Bronchial epithelial cell (primary cell): ENCODE measurements around the gene DTYMK. TPM values are rescaled to one million over a fixed set of nuclear protein-coding genes. Genes with fewer than 3 reads are reported as not detected.

Source experiments
- DNase-seq: peaks from one replicate; pipeline ENCODE4 v3.0.0-alpha.2; 2010; ENCODE audit warnings: low read depth
- FAIRE-seq: peaks from 2 replicates; lab custom pipeline; 2011; peaks lifted over from hg19 to GRCh38; lab: Jason Lieb, UNC
- H3K27me3 ChIP-seq: 2 replicates; pipeline ENCODE4 v1.5.1; 2011; ENCODE audit warnings: low read length; ENCODE audit not compliant: control insufficient read depth, insufficient read depth
- H3K36me3 ChIP-seq: 2 replicates; pipeline ENCODE4 v1.5.1; 2011; ENCODE audit warnings: low read length; ENCODE audit not compliant: control insufficient read depth, insufficient read depth
- H3K4me3 ChIP-seq: 2 replicates; pipeline ENCODE4 v1.5.1; 2011; ENCODE audit warnings: mild to moderate bottlenecking, low read depth, low read length, control low read depth
- total RNA-seq: library from RNA; depleted of rRNA; stranded (reverse); fragments of >200 nt; gene quantifications from 2 replicates; pipeline ENCODE4 v1.2.1, GENCODE V29; 2014
- TF ChIP-seq, protein P1 (sequence below): IDR thresholded peaks from 2 replicates; pipeline ENCODE4 v1.5.1; 2011; ENCODE audit warnings: mild to moderate bottlenecking, moderate library complexity, low read length, control low read depth, inconsistent platforms; ENCODE audit not compliant: insufficient read depth, severe bottlenecking

The DTYMK gene
- total RNA-seq, 1 donor from 2014 or later = 21.1 TPM

GRCh38 chr2:241654551-241654950, 32.1 kb downstream of the DTYMK start:
- Histone ChIP-seq H3K4me3 (no peak overlapping the region), H3K27me3 (no peaks in the 10 kb centered on the region), H3K36me3 (peaks cover 38% of the 10 kb centered on the region)
- TF ChIP-seq, protein P1, sequence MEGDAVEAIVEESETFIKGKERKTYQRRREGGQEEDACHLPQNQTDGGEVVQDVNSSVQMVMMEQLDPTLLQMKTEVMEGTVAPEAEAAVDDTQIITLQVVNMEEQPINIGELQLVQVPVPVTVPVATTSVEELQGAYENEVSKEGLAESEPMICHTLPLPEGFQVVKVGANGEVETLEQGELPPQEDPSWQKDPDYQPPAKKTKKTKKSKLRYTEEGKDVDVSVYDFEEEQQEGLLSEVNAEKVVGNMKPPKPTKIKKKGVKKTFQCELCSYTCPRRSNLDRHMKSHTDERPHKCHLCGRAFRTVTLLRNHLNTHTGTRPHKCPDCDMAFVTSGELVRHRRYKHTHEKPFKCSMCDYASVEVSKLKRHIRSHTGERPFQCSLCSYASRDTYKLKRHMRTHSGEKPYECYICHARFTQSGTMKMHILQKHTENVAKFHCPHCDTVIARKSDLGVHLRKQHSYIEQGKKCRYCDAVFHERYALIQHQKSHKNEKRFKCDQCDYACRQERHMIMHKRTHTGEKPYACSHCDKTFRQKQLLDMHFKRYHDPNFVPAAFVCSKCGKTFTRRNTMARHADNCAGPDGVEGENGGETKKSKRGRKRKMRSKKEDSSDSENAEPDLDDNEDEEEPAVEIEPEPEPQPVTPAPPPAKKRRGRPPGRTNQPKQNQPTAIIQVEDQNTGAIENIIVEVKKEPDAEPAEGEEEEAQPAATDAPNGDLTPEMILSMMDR = no peak
- FAIRE-seq = peak; percentile 13
- no peak for DNase-seq

DNA sequence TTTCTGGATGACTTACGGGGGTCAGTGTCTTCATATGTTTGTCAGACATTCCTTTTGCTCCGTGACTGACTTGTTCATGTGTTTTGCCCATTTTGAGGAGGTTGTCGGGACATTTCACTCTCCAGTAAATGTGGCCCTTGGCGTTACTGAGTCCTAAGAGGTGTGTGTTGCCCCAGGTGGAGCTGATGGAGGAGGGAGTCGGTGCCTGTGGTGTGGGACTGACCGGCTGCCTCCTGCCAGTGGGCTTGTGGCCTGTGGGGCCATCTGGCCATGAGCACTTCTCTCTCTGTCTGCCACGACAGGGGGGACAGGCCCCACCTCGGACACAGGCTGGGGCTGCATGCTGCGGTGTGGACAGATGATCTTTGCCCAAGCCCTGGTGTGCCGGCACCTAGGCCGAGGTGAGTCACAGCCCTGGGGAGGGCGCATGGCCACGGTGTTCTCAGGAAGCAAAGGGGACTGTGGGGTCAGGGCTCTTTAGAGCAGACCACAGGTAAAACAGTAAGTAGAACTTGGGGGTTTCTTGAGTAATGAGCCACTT, 33.3 kb downstream of the DTYMK start:
- H3K4me3 ChIP-seq = no peak overlapping the region
- H3K36me3 ChIP-seq = peaks cover 30% of the 10 kb centered on the region
- FAIRE-seq (no peak), DNase-seq (no peak)
- no peaks in the 10 kb centered on the region for H3K27me3 ChIP-seq
- TF ChIP-seq, protein P1 = no peak

DNA sequence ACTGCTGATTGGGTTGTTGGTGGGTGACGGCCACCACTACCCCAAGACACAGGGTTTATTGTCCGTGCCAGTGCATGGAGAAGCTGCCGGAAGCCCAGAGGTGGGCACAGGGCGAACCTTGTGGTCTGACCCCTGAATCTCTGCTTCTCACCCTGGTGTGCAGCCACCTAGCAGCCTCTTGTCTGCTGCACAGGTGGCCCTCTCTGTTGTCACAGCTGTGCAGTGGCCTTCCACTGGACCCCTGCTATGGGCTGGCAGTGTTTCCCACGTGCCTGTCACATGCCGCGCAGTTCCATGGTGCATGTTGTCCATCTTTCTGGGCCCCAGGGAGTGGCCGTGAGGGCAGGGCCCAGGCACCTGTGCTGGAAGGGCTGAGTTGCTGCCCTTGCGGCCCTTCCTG, 33.9 kb downstream of the DTYMK start:
- no peaks in the 10 kb centered on the region for H3K27me3 ChIP-seq
- FAIRE-seq (peak; percentile 50), DNase-seq (no peak)
- no peak overlapping the region for H3K4me3 ChIP-seq
- peaks cover 30% of the 10 kb centered on the region for H3K36me3 ChIP-seq
- TF ChIP-seq, protein P1 = no peak

- TF ChIP-seq, protein P1 = no peak
- Histone ChIP-seq H3K27me3 (no peaks in the 10 kb centered on the region), H3K36me3 (peaks cover 30% of the 10 kb centered on the region), H3K4me3 (no peak overlapping the region)
- FAIRE-seq (no peak), DNase-seq (no peak)
Measured at GRCh38 chr2:241652142-241652541, 34.5 kb downstream of the DTYMK start.

DNA sequence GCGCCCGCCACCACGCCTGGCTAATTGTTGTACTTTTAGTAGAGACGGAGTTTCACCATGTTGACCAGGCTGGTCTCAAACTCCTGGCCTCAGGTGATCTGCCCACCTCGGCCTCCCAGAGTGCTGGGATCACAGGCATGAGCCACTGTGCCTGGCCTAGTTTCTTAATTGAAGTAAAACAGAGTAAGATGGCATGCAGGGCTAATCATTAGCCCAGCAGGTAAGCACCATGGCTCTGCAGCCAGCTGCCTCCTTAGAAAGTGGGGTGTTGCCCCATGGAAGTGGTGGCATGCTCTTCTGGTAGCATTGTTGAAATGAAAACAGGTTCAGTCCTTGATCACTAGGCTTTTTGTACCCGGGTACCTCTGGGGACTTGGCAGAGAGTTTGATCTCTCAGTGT, 36.7 kb downstream of the DTYMK start:
- FAIRE-seq = no peak

DNA sequence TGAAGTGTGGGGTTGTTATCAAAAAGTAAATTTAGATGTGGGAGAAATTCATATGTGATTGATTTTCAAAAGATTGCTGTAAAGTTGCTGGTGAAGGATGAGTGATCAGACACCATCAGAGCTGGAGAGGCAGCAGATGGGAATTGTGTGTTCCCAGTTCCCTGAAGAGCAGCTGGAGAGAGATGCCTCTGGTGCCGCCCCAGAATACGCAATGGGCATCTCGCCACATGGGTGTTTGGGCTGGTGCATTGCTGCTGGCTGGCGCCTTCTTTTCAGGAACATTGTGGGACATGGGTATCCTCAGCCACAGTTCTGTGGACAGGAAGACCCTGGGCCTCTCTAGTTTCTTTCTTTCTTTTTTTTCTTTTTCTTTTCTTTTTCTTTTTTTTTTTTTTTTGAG, 37.2 kb downstream of the DTYMK start:
- no peak for DNase-seq
- Histone ChIP-seq H3K4me3 (no peak overlapping the region), H3K27me3 (no peaks in the 10 kb centered on the region), H3K36me3 (peaks cover 17% of the 10 kb centered on the region)
- no peak for FAIRE-seq
- TF ChIP-seq, protein P1 = no peak

More for the DNA sequence above, 36.7 kb downstream of the DTYMK start:
- Histone ChIP-seq H3K4me3 (no peak overlapping the region), H3K27me3 (no peaks in the 10 kb centered on the region), H3K36me3 (peaks cover 21% of the 10 kb centered on the region)
- no peak for DNase-seq
- TF ChIP-seq, protein P1 = no peak
